IPS-18c (cell line): Measurements from ENCODE around the gene CCDC97.

ENCODE experiments used
- H3K4me3 ChIP-seq: 2 replicates; pipeline ENCODE4 v1.7.0; 2013; ENCODE audit warnings: low read depth, mild to moderate bottlenecking, low read length, moderate library complexity; ENCODE audit not compliant: insufficient read depth
- H3K9me3 ChIP-seq: one replicate; pipeline ENCODE4 v1.6.1; 2013; ENCODE audit warnings: mild to moderate bottlenecking, low read length, moderate library complexity; ENCODE audit not compliant: control insufficient read depth, insufficient read depth

CCDC97 gene

DNA sequence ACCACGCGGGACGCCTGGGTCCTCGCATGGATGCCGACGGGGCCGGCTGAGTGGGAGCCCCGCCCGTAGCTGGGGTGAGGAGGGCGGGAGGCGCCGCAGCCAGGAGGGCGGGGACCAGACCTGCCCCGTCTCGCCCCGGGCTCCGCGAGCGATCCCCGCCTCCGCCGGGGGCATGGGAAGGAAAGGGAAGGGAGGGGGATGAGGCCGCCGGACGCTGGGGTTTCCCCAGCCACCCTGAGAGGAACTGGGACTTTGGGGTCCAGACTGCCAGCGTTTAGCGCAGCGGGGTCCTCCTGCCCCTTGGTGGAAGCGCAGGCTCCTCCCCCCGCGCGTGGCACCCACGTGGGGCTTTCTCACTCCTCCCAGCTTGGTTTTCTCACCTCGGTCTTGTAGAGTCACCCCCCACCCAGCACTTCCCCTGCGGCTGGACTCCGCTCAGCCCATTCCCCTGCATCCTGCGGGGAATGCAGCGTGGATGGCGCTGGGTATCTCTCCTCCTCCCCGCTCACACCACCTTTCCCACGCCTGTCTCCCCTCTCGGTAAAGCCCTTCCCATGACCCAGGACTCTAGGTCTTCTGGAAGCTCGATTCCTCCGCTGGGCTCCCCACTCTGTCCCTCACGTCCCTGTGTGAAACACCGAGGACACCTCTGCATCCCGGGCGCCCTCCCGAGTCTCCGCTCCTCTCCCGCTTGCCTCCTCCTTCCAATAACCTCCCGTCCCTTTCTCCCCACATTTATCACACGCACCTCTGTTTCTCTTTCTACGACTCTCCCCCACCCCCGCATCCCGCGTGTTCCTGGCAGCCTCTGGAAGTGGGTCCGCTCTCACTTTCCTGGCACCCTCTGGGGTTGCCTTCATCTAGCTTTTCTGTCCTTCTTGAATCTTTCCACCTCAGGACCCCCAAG, 41.6 kb downstream of the CCDC97 start:
- no peaks in the 10 kb centered on the region for H3K9me3 ChIP-seq
- H3K4me3 ChIP-seq = peak overlapping the region; percentile 78

GRCh38 chr19:41352279-41352608, 42.3 kb downstream of the CCDC97 start:
- H3K9me3 ChIP-seq = no peaks in the 10 kb centered on the region
- H3K4me3 ChIP-seq = peak overlapping the region; percentile 78

DNA sequence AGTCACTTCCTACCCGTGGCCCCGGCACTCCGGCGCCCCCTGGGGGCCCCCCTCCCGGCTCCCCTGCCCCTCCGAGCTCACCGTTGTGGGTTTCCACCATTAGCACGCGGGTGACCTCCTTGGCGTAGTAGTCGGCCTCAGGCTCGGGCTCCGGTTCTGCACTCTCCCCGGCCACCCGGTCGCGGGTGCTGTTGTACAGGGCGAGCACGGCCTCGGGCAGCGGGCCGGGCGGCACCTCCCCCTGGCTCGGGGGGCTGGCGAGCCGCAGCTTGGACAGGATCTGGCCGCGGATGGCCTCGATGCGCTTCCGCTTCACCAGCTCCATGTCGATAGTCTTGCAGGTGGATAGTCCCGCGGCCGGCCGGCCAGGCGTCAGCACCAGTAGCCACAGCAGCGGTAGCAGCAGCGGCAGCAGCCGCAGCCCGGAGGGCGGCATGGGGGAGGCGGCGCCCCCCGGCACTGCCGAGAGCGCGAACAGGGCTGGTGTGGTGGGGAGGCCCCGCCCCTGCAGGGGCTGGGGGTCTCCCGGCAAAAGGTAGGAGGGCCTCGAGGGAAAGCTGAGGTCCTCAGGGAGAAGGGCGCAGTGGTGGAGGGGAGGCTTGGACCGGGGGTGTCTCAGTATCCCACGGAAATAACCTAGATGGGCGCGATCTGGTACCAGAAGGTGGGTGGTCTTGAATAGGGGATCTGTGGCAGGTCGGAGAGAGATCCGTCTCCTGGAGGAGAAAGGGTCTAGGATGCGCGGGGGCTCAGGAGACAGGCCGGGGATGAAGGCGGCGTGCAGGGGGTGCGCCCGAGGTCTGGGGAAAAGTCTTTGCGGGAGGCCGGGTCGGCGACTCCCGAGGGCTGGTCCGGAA, 42.9 kb downstream of the CCDC97 start:
- H3K4me3 ChIP-seq = peak overlapping the region; percentile 78
- H3K9me3 ChIP-seq = no peaks in the 10 kb centered on the region

DNA sequence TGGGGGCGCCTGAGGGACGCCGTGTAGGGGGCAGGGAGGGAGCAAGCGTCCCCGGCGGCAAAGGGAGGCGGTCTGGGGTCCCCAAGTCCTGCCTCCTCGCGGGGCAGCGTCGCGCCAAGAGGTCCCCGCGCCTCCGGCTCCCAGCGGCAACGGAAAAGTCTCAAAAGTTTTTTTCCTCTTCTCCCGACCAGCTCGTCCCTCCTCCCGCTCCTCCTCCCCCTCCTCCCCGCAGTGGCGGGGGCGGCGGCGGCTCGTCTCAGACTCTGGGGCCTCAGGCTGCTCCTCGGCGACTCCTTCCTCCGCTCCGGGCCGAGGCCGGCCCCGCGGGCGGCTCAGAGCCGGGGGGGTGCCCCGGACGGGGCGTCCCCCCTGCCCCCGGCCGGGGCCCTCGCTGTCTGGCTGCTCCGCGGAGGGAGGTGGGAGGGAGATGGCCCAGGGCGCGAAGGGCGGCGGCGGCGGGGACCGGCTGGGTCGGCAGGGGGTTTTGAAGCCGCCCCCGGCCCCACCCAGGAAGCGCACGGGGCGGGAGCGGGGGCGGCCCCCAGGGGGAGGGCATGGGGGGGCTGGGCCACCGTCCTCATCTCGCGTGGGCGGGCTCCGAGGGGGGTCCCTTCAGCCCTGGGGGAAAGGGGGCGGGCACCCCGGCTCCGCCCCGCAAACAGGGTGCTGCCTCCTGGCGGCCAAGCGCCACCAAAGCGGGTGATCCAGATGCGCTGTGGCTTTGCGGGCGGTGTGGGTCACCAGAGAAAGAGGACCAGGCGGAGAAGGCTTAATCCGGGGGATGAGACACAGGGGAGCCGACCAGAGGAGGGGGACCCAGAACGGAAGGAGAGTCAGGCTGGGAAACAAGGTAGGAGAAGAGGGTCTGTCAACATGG, 43.7 kb downstream of the CCDC97 start, which contains the start of gene TGFB1:
Gene TGFB1 (minus strand): TSS at position 457 of the 877 bp plus-strand sequence. CDS start 878 bp downstream, outside the sequence.
- H3K9me3 ChIP-seq = no peaks in the 10 kb centered on the region
- peak within 1 kb of the TSS; percentile 78 for H3K4me3 ChIP-seq

GRCh38 chr19:41354343-41354953, 44.5 kb downstream of the CCDC97 start:
- Histone ChIP-seq H3K9me3 (no peaks in the 10 kb centered on the region), H3K4me3 (peak overlapping the region; percentile 78; the same call in 1 of the 2 replicates)

DNA sequence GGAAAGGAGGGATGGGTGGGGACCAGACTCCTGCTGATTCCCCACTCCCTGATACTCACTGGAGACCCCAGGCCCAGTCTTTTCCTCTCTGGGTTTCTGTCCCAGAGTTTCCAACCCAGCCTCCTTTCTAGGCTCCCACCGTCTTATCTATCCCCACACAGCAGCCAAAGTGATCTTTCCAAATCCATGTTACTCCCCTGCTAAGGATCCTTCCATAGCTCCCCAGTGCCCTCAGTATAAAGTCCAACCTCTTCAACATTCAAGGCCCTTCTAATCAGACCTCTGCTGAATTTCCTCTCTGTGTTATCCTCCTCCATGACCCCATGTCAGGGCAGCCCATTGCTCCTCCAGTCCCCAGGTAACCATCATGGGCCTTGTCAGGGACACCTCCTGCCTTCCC, 45.1 kb downstream of the CCDC97 start:
- H3K9me3 ChIP-seq = no peaks in the 10 kb centered on the region
- H3K4me3 ChIP-seq = no peak overlapping the region

- Histone ChIP-seq H3K4me3 (no peak overlapping the region), H3K9me3 (no peaks in the 10 kb centered on the region)
Measured at GRCh38 chr19:41355802-41356201, 45.8 kb downstream of the CCDC97 start.

DNA sequence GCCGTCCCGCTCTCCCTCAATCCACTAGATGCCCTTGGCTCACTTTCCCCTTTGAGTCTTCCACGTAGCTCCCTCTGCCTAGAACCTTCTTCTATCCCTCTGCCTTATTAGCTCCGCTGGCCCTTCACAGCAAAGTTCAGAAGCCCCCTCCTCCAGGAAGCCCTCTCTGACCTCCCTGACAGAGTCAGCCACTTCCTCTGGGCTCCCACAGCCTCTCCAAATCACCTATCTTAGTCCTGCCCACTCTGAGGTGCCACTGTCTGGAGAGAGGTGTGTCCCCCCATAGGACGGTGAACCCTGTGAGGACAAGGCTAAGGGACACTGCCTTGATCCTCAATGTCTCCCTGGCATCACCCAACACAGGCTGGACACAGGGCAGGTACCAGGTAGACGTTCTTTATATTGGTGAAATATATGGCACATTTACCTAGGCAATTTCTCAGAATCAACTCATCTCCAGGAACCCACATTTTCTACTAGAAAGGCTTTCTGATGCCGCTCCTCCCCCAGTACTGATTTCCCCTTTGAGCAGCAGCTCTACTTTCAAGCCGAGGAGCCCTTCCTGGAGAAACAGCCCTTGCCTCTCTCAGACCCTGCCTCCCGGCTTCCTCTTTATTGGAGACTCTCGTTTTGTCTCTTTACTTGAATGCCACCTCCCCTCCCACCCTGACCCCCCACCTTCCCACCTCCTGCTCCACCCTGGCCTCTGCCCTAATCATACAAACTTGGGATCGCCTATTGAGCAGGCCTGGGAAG, 47.2 kb downstream of the CCDC97 start:
- Histone ChIP-seq H3K9me3 (no peaks in the 10 kb centered on the region), H3K4me3 (no peak overlapping the region)

GRCh38 chr19:41357746-41358145, 47.8 kb downstream of the CCDC97 start:
- H3K9me3 ChIP-seq = no peaks in the 10 kb centered on the region
- no peak overlapping the region for H3K4me3 ChIP-seq

DNA sequence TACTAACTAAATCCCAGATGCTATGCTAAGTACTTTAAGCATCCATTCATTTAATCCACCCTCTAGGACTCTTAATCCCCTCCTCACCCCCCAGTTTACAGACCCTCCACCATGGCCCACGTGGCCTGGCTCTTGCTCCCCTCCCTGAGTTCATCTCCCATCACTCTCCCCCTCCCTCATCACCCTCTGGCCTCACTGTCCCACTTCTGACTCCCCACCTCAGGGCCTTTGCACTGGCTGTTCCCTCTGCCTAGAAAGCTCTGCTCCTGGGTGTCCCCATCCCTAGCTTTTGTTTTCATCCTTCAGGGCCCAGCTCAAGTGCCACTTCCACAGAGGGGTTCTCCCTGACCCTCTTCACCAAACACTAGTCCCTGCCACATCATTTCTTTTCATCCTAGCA, 49.8 kb downstream of the CCDC97 start:
- Histone ChIP-seq H3K9me3 (no peaks in the 10 kb centered on the region), H3K4me3 (no peak overlapping the region)

GRCh38 chr19:41362143-41362847, 52.3 kb downstream of the CCDC97 start:
- no peaks in the 10 kb centered on the region for H3K9me3 ChIP-seq
- H3K4me3 ChIP-seq = no peak overlapping the region

DNA sequence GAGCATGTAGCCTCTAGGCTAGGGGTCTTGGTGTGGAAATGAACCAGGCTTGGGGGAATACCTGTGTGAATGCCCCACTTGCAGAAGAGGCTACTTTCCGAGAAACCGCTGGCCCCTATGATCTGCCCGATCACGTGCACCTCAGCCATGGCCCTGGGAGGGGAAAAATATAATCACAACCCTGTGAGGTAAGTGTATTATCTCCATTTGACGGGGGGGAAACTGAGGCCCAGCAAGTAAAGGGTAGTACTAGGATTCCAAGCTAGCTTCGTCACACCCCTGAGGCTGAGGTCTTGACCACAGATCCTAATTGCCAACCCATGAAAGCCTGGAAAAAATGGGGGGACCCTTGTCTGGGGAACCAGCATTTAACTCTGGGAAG, 53.4 kb downstream of the CCDC97 start:
- Histone ChIP-seq H3K4me3 (peak overlapping the region; percentile 88; the same call in 1 of the 2 replicates), H3K9me3 (no peaks in the 10 kb centered on the region)

DNA sequence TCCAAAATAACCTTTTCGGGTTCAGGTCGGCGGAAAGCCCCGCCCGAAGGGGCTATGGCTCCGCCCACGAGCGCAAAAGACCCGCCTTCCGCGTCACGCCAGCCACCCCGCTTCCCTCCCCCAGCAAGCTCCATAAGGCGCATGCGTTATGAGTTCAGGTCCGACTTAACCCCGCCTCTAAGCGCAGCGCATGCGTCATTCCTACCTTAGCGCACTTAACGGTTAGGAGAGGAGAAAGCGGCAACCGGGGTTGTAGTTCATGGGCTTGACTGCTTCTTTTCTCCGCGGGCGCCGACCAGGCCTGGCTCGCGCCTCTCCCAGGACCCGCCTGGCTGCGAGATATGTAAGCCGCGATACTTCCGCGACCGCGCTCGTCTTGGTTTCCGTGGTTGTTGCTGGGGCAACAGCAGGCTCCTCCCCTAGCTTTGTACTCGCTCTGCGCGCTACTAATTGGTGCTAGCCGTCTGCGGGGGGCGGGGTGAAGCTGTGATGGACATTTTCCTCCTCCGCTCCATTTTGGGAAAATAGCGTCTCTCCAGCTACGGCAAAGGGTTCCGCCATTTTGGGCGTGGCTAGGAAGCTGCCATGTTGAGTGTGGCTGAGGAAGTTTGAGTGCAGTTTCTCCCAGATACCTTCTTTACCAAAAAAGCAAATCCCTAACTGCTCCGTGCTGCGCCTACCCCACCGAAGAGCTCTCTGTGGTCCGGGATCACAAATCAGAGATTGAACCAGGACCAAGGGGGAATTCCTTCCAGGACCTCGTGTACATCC, 54.0 kb downstream of the CCDC97 start, which contains the start of gene B9D2:
Gene B9D2 (minus strand): TSS at position 397 of the 771 bp plus-strand sequence. CDS start 630 bp downstream, outside the sequence.
- Histone ChIP-seq H3K9me3 (no peaks in the 10 kb centered on the region), H3K4me3 (peak within 1 kb of the TSS; percentile 88)

GRCh38 chr19:41364524-41365391, 54.8 kb downstream of the CCDC97 start:
- Histone ChIP-seq H3K9me3 (no peaks in the 10 kb centered on the region), H3K4me3 (peak overlapping the region; percentile 88)
